Measurements from ENCODE around the gene RRAGB.

The RRAGB gene

GRCh38 chrX:55777596-55777995, 60.0 kb downstream of the RRAGB start:
- DNase-seq = no peak

GRCh38 chrX:55778322-55778721, 60.8 kb downstream of the RRAGB start:
- no peak for DNase-seq

GRCh38 chrX:55783723-55784122, 66.2 kb downstream of the RRAGB start:
- no peak for DNase-seq

- no peak for DNase-seq
Measured at GRCh38 chrX:55787063-55787462, 69.5 kb downstream of the RRAGB start.

- DNase-seq = no peak
Measured at GRCh38 chrX:55787727-55788126, 70.2 kb downstream of the RRAGB start.

GRCh38 chrX:55794405-55794804, 76.9 kb downstream of the RRAGB start:
- DNase-seq = no peak

- no peak for DNase-seq
Measured at GRCh38 chrX:55796496-55796895, 78.9 kb downstream of the RRAGB start.

GRCh38 chrX:55801811-55802210, 84.3 kb downstream of the RRAGB start:
- DNase-seq = no peak
